IgD-negative memory B cell (primary cell): Measurements from ENCODE around the gene PAK5. TPM values are rescaled to one million over a fixed set of nuclear protein-coding genes. Genes with fewer than 3 reads are reported as not detected.

Experiments used
- H3K27ac Mint-ChIP-seq, 3 donors: one replicate each; pipeline ENCODE4 v1.8.0; 2020 to 2022; ENCODE audit warnings: mild to moderate bottlenecking in 3 of 3, mixed read lengths in 3 of 3, moderate library complexity in 1 of 3
- H3K27me3 Mint-ChIP-seq: one replicate; pipeline ENCODE4 v1.8.0; 2021; ENCODE audit warnings: mixed read lengths
- H3K36me3 Mint-ChIP-seq: one replicate; pipeline ENCODE4 v1.8.0; 2020; ENCODE audit warnings: mild to moderate bottlenecking, mixed read lengths
- H3K4me1 Mint-ChIP-seq, 3 donors: one replicate each; pipeline ENCODE4 v1.8.0; 2020 to 2022; ENCODE audit warnings: mixed read lengths in 3 of 3, mild to moderate bottlenecking in 1 of 3
- H3K4me3 Mint-ChIP-seq, 4 donors: one replicate each; pipeline ENCODE4 v1.8.0; 2020 to 2022; ENCODE audit warnings: mild to moderate bottlenecking in 4 of 4, mixed read lengths in 4 of 4, moderate library complexity in 3 of 4
- H3K9me3 Mint-ChIP-seq, 3 donors: one replicate each; pipeline ENCODE4 v1.8.0; 2020 to 2021; ENCODE audit warnings: mixed read lengths in 3 of 3, mild to moderate bottlenecking in 1 of 3
- polyA plus RNA-seq: library from polyadenylated mRNA; unstranded; fragments of 300-500 nt; fragmentation: Illumina TruSeq; gene quantifications from one replicate; pipeline ENCODE4 v1.2.3, GENCODE V29; 2021

PAK5 gene
- polyA plus RNA-seq, 1 donor from 2014 or later = not detected

DNA sequence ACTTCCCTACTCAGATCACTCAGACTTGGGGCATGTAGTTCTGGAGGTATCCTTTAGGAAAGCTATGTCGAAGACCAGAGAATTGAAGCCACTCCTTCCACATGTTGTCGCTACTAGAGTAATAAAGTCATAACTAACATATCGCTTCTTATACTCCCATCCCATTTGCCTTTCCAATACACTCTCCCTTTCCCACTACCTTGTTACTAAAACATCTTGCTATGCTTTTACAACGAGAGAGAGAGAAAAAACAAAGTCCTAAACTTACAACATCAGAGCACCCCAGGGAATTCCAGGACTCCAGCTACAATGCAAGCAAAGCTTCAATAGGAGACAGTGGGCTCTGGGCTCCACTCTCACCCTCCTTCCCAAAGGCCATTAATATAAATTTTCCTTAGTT is 329.6 kb downstream of the PAK5 start:
- Mint-ChIP-seq H3K36me3 (no peaks in the 10 kb centered on the region), H3K27me3 (peaks cover 43% of the 10 kb centered on the region), H3K4me3 (no peak overlapping the region), H3K9me3 (peaks cover 0 to 2% (median 0%) of the 10 kb centered on the region in 3 donors), H3K4me1 (peaks cover 0 to 3% (median 2%) of the 10 kb centered on the region in 3 donors), H3K27ac (no peak overlapping the region)

DNA sequence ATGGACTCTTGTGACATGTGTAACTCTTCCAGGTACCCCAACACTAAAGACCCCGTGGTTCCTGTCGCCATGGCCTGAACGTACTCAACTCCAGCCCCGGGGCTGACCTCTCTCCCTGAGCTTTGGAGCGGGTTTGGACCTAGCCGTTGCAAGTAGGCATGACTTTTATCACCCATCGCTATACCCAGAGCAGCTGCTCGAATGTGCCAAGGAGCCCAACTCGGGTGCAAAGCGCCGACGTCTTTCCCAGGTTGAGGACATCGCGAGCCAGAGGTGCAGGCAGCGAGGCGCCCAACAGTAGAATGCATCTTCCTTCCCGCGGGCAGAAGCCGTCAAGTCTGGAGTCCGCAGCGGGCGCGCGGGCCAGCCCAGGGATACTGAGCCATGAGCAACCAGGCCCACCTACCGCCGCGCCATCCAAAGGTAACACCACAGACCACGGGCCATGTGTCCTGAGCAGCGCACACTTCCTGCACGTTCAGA is 330.1 kb downstream of the PAK5 start:
- Mint-ChIP-seq H3K27me3 (peaks cover 39% of the 10 kb centered on the region), H3K4me1 (peaks cover 0 to 3% (median 2%) of the 10 kb centered on the region in 3 donors), H3K4me3 (peak overlapping the region in 1 of 4 donors; percentile 13), H3K27ac (no peak overlapping the region), H3K9me3 (peaks cover 0 to 2% (median 0%) of the 10 kb centered on the region in 3 donors), H3K36me3 (no peaks in the 10 kb centered on the region)

DNA sequence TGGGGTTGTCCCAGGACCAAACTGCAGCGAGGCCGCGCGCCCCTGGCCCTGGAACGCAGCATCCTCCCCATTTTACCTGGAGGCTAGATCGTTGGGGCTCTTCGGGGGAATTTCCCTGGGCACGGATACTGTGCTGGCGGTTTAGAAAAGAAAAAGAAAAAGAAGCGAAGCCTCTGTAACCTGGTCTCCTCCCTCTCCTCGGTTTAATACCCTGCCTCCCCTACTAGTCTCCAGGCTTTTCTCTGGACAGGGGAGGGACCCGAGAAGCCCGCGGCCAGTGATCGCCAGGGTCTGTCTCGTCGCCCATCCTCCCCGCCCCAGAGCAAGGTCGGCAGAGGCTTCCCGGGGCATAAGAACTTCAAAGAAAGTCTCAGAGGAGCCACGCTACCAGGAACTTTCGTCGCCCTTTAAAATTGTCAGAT is 330.6 kb downstream of the PAK5 start:
- Mint-ChIP-seq H3K9me3 (peaks cover 0 to 2% (median 0%) of the 10 kb centered on the region in 3 donors), H3K27me3 (peaks cover 39% of the 10 kb centered on the region), H3K27ac (no peak overlapping the region), H3K36me3 (no peaks in the 10 kb centered on the region), H3K4me3 (peak overlapping the region in 2 of 4 donors; percentile 13 to 65), H3K4me1 (peaks cover 0 to 3% (median 2%) of the 10 kb centered on the region in 3 donors)

DNA sequence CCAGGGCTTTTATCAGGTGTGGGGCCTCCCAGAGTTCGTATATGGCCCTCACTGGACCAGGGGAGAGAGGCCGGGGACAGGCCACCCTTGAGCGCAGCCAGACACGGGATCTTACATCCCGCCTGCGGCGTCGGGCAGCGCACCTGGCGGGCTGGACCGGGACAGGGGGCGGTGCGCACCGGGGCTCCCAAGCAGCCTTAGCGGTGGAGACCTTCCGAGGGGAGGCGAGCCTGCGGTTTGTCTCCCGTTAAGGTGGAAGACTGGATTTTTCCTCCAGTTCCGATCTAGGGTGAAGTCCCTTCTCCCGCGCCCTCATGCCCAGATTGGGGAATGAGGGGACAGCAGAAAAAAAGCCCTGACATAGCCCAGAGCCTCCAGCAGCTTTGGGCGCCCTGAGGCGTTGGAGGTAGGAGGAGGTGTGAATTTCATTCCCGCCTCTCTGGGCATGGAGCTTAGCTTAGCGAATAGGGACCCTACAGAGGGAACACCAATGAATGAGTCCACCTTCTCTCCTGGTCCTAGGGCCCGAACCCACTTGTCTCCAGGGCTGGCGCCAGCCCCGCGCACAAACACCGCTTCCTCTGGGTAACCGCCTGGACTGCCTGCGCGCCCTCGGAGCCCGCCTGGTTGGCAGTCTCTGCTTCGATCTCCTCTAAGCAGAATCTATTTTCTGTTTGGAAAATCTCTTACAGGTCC is 331.2 kb downstream of the PAK5 start:
- no peaks in the 10 kb centered on the region for H3K36me3 Mint-ChIP-seq
- peaks cover 0 to 3% (median 2%) of the 10 kb centered on the region in 3 donors for H3K4me1 Mint-ChIP-seq
- no peak overlapping the region for H3K4me3 Mint-ChIP-seq
- no peak overlapping the region for H3K27ac Mint-ChIP-seq
- peaks cover 37% of the 10 kb centered on the region for H3K27me3 Mint-ChIP-seq
- peaks cover 0 to 2% (median 0%) of the 10 kb centered on the region in 3 donors for H3K9me3 Mint-ChIP-seq

DNA sequence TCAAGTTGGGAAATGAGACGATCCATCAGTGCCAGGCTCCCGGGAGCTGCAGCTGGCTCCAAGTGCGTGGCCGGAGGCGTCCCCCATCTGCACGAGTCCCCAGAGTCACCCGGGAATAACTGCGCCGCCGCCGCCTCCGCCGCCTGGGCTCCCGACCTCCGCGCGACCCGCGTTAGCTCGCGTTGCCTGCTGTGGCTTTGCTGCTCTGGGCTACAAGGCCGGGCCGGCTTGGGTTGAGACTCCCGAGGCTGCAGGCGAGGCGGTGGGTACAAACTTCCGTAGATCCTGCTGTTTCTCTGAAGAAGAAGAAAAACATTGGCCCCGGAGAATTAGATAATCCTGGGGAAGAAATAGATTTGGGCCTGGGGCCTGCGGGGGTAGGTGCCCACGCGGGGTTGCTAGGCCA is 331.9 kb downstream of the PAK5 start:
- Mint-ChIP-seq H3K4me1 (peaks cover 0 to 3% (median 2%) of the 10 kb centered on the region in 3 donors), H3K9me3 (peaks cover 0 to 2% (median 0%) of the 10 kb centered on the region in 3 donors), H3K4me3 (peak overlapping the region in 1 of 4 donors; percentile 58), H3K36me3 (no peaks in the 10 kb centered on the region), H3K27me3 (peaks cover 34% of the 10 kb centered on the region), H3K27ac (no peak overlapping the region)

DNA sequence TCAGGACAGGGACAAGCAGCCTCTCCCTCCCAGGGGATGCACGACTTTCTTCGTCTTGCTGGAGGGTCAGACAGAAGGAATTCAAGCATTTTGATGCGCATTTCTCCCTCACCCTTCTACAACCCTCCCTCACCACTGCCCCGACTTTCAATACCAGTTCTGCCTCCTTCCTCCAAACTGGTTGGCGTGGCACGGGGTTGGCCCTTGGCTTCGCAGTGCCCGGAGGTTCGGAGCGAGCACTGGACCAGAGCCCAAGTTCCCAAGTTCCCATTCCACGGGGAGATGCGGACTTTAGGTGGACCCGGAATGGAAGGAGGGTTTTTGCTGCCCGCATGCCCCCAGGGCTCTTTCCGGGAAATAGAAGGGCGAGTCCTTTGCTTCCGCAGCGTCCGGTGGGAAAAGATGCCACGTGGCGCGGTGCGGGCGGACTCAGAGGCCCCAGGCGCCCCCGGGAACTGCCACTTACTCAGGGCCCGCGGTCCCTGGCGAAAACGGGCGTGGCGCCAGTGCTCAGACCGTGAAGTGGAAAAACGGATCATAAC is 332.5 kb downstream of the PAK5 start:
- H3K4me3 Mint-ChIP-seq = no peak overlapping the region
- no peaks in the 10 kb centered on the region for H3K36me3 Mint-ChIP-seq
- H3K4me1 Mint-ChIP-seq = peaks cover 0 to 3% (median 2%) of the 10 kb centered on the region in 3 donors
- H3K27me3 Mint-ChIP-seq = peaks cover 31% of the 10 kb centered on the region
- no peak overlapping the region for H3K27ac Mint-ChIP-seq
- H3K9me3 Mint-ChIP-seq = peaks cover 0 to 2% (median 0%) of the 10 kb centered on the region in 3 donors

DNA sequence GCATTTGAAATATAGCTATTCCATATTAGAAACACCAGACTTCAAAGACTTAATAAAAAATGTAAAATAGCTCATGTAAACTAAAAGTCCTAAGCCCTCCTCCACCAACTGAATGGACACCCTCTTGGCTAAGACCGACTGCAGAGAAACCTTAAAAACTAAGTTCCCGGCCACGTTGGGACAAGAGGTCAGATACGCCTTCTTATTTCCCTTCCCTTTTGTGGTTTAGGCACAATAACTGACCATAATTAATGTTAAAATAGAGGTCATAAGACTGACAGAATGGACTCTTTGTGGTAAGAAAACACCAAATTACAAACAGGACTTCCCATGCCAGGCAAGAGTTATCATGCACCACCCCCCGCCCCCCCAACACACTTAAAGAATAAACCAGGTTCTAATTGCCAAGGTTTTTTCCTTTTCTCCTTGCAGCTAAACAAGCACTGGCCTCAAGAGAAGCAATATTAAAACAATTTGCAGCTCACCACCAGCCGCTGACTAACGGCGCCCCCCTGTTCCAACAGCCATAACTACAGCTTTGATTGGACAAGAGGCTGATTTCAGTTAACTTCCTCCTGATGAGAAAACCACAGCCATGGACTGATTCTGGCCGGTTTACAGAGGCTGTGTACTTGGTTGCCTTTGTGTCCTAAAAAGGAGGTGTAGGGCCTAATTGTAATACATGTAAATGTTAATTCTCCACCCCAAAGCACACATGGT is 335.2 kb downstream of the PAK5 start:
- H3K4me1 Mint-ChIP-seq = no peaks in the 10 kb centered on the region
- peak overlapping the region in 1 of 3 donors; percentile 23 for H3K27ac Mint-ChIP-seq
- H3K9me3 Mint-ChIP-seq = no peaks in the 10 kb centered on the region
- H3K27me3 Mint-ChIP-seq = peaks cover 17% of the 10 kb centered on the region
- no peak overlapping the region for H3K4me3 Mint-ChIP-seq
- H3K36me3 Mint-ChIP-seq = no peaks in the 10 kb centered on the region

DNA sequence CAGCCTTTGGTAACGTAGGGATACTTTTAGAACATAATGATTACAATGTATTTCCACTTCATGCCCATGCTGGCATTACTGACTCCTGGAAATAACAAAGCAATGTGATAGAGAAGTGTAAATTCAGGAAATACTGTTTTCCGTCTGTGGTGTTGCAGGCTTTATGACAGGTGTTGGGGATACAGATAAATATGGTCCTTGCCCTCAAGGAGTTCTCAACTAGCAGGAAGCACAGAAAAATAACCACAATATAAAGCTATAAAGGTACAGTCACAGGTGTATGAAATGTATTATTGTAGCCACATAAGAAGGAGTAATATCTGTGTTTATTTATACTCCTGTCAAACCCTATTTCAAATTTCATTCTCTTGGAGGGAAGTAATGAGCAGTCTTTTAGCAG is 337.4 kb downstream of the PAK5 start:
- Mint-ChIP-seq H3K9me3 (no peaks in the 10 kb centered on the region), H3K36me3 (no peaks in the 10 kb centered on the region), H3K4me1 (no peaks in the 10 kb centered on the region), H3K27me3 (peaks cover 6% of the 10 kb centered on the region), H3K4me3 (no peak overlapping the region), H3K27ac (no peak overlapping the region)

DNA sequence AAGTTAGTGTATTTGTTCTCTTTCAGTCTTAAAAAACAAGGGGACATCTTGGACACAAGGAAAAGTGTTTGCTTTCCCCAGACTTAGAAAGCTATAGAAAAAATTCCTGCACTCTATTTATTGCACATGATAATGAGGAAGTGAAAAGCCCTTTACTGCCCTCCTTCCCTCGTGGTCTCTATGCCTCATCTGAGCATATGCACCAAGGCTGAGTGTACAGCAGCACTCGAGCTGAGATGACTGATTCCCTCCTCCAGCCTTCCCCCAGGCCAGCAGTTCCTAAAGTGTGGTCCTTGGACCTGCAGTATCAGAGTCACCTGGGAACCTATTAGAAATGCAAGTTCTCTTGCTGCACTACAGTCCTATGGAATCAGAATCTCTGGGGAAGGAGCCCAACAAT is 338.8 kb downstream of the PAK5 start:
- Mint-ChIP-seq H3K9me3 (peaks cover 0 to 3% (median 0%) of the 10 kb centered on the region in 3 donors), H3K27ac (no peak overlapping the region), H3K36me3 (no peaks in the 10 kb centered on the region), H3K27me3 (no peaks in the 10 kb centered on the region), H3K4me3 (no peak overlapping the region), H3K4me1 (no peaks in the 10 kb centered on the region)

DNA sequence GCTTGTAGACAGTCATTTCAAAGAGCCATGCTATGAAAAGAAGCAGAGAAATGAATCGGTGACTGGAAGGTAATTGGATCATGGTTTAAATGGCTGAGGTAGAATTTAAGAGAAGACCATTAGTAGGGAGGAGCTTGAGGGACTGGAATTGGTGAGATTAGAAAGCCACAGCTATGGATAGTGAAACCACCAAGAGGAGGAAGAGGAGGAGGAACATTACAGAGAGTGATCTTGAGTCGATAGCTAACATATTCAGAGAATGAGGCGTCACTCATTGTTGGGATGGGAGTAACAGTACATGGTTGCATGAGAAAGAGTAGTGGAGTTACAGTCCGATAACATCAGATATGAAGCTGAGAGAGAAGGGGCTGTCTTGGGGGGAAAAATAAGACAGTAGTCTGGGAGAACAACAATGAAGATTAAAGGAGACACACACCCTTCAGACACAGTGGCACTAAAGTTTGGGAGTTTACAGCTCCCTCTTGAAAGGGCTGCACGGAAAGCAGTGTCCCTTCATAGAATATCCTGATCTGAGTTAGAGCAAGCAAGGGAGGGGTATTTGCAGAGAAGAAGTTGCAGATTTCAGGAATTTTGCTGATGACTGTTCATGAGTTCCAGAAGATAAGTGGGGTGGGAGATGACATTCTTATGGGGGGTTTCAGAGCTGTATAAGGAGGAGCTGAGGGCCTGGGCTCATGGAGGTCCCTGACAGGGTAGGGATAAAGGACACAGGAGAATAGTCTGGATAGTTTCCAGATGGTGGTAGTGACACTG is 339.6 kb downstream of the PAK5 start:
- peaks cover 0 to 3% (median 0%) of the 10 kb centered on the region in 3 donors for H3K9me3 Mint-ChIP-seq
- no peaks in the 10 kb centered on the region for H3K4me1 Mint-ChIP-seq
- no peak overlapping the region for H3K27ac Mint-ChIP-seq

DNA sequence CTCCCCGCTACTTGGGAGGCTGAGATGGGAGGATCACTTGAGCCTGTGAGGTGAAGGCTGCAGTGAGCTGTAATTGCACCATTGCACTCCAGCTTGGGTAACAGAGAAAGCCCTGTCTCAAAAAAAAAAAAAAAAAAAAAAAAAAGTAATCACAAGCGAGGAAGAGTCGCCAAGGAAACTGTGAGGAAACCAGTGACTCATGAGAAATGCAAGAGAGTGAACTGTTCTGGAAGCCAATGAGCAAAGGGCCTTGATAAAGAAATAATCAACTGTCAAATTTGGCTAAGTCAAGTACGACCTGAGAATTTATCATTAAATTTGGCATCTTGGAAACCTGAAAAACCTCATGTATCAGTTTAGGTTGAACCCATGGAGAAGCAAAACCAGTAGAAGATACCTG is 340.6 kb downstream of the PAK5 start:
- no peaks in the 10 kb centered on the region for H3K36me3 Mint-ChIP-seq
- no peaks in the 10 kb centered on the region for H3K4me1 Mint-ChIP-seq
- H3K27ac Mint-ChIP-seq = no peak overlapping the region
- H3K4me3 Mint-ChIP-seq = no peak overlapping the region
- H3K9me3 Mint-ChIP-seq = peaks cover 0 to 3% (median 0%) of the 10 kb centered on the region in 3 donors
- no peaks in the 10 kb centered on the region for H3K27me3 Mint-ChIP-seq

More for the DNA sequence above, 339.6 kb downstream of the PAK5 start:
- H3K27me3 Mint-ChIP-seq = no peaks in the 10 kb centered on the region
- no peaks in the 10 kb centered on the region for H3K36me3 Mint-ChIP-seq
- no peak overlapping the region for H3K4me3 Mint-ChIP-seq

DNA sequence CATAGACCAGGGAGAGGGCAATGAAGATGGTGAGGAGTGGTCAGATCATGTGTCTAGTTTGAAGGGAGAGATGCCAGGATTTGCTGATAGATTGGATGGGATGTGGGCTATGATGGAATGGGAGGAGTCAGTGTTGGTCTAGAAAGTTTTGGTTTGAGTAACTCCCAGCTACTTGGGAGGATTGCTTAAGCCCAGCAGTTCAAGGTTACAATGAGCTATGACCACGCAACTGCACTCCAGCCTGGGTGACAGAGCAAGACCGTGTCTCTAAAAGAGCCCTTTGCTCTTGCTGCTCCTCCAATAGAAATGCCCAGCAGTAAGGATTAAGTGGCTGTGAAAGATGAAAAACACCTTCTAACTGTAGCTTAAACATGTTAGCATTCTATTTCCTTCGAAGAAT is 342.7 kb downstream of the PAK5 start:
- Mint-ChIP-seq H3K9me3 (peaks cover 0 to 3% (median 0%) of the 10 kb centered on the region in 3 donors), H3K36me3 (no peaks in the 10 kb centered on the region), H3K27me3 (no peaks in the 10 kb centered on the region), H3K27ac (no peak overlapping the region), H3K4me3 (no peak overlapping the region), H3K4me1 (no peaks in the 10 kb centered on the region)

DNA sequence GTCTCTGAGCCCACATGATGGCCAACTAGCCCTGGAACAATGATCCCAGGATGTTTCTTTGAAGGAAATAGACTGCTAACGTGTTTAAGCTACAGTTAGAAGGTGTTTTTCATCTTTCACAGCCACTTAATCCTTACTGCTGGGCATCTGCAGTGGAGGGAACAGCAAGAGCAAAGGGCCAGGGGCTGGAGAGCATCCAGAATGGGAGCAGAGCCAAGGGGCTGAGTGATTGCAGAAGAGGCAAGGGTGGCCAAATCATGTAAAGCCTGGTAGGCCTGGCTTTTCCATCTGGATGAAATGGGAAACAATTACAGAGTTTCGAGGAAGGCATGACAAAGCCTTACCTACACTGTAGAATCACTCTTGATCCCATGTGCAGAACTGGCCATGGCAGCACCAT is 343.2 kb downstream of the PAK5 start:
- H3K4me1 Mint-ChIP-seq = no peaks in the 10 kb centered on the region
- no peaks in the 10 kb centered on the region for H3K27me3 Mint-ChIP-seq
- no peaks in the 10 kb centered on the region for H3K36me3 Mint-ChIP-seq
- H3K4me3 Mint-ChIP-seq = no peak overlapping the region
- peak overlapping the region in 1 of 3 donors; percentile 73 for H3K27ac Mint-ChIP-seq
- peaks cover 0 to 3% (median 0%) of the 10 kb centered on the region in 3 donors for H3K9me3 Mint-ChIP-seq

DNA sequence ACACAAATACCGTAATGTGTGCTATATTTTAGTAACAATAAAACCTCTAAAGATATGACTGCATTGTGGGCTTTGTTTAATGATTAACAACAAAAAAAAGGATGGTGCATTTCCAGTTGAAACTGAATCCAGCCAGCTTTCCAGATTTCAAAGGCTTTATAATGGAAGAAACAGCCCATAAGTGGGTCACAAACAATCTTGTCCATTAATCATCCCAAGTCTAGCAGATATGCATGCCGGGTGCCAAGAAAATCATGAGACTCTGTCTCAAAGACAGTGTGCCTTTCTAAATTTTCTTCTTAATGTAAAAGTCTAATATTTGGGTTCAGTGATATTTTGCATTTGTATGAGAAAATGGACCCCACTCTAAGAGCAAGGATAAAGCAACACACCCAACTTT is 345.1 kb downstream of the PAK5 start:
- no peak overlapping the region for H3K27ac Mint-ChIP-seq
- no peak overlapping the region for H3K4me3 Mint-ChIP-seq
- peaks cover 0 to 7% (median 0%) of the 10 kb centered on the region in 3 donors for H3K9me3 Mint-ChIP-seq
- peaks cover 2% of the 10 kb centered on the region for H3K27me3 Mint-ChIP-seq
- H3K4me1 Mint-ChIP-seq = no peaks in the 10 kb centered on the region
- no peaks in the 10 kb centered on the region for H3K36me3 Mint-ChIP-seq
